GM19438 (cell line): ENCODE results near the gene CTSL.
"Not testable (repeated sequence)": the region's sequence is repeated elsewhere in the genome, so short reads cannot be mapped to it uniquely, and the experiment has no call there.

ENCODE experiments used
- ATAC-seq: cut with Tn5 transposase; IDR thresholded peaks from one replicate; pipeline ENCODE4 v1.9.1; 2021; ENCODE audit warnings: low read depth; ENCODE audit not compliant: unreplicated experiment

Gene CTSL

GRCh38 chr9:87751423-87751822, 25.5 kb downstream of the CTSL start:
- ATAC-seq: no peak

GRCh38 chr9:87751868-87752267, 25.9 kb downstream of the CTSL start:
- ATAC-seq: no peak

GRCh38 chr9:87753313-87753712, 27.4 kb downstream of the CTSL start:
- no peak for ATAC-seq

GRCh38 chr9:87758330-87758729, 32.4 kb downstream of the CTSL start:
- ATAC-seq: not testable (repeated sequence)

GRCh38 chr9:87759980-87760379, 34.1 kb downstream of the CTSL start:
- not testable (repeated sequence) for ATAC-seq

- no peak for ATAC-seq
These were observed 34.6 kb downstream of the CTSL start for GRCh38 chr9:87760529-87760928.

GRCh38 chr9:87763286-87763685, 37.4 kb downstream of the CTSL start:
- no peak for ATAC-seq

- no peak for ATAC-seq
These were observed 39.6 kb downstream of the CTSL start for GRCh38 chr9:87765521-87765920.

- ATAC-seq: no peak
These were observed 40.8 kb downstream of the CTSL start for GRCh38 chr9:87766697-87767096.

- ATAC-seq: no peak
These were observed 44.8 kb downstream of the CTSL start for GRCh38 chr9:87770616-87771315.

- no peak for ATAC-seq
These were observed 45.5 kb downstream of the CTSL start for GRCh38 chr9:87771316-87772006.

- no peak for ATAC-seq
These were observed 50.8 kb downstream of the CTSL start for GRCh38 chr9:87776481-87777379.

- ATAC-seq: no peak
These were observed 53.1 kb downstream of the CTSL start for GRCh38 chr9:87778996-87779395.
